ENCODE data around the gene ISCA2.

- no peak for TF ChIP-seq CTCF (conservative IDR thresholded peaks at IDR 0.05; ENCODE audit: low read length)
- no peak for TF ChIP-seq EZH2phosphoT487 (IDR thresholded peaks at IDR 0.05; ENCODE audit: borderline replicate concordance, low read depth, low read length)
These were observed 29.9 kb upstream of the ISCA2 start for GRCh38 chr14:74463697-74464096.

All from OCI-LY7 (cell line).